Right kidney (tissue), 1 donor: ENCODE measurements around the gene NTN4.
"Not testable (repeated sequence)": the region's sequence is repeated elsewhere in the genome, so short reads cannot be mapped to it uniquely, and the experiment has no call there.

ENCODE experiments used
- DNase-seq: peaks from one replicate; pipeline ENCODE4 v3.0.0-alpha.2; 2016

NTN4 gene

GRCh38 chr12:95756362-95756761 is 34.2 kb downstream of the NTN4 start:
- no peak for DNase-seq

GRCh38 chr12:95755261-95755865 is 35.2 kb downstream of the NTN4 start:
- no peak for DNase-seq

- not testable (repeated sequence) for DNase-seq
Measured at GRCh38 chr12:95746062-95746461, 44.5 kb downstream of the NTN4 start.

GRCh38 chr12:95742586-95742985 is 48.0 kb downstream of the NTN4 start:
- no peak for DNase-seq

GRCh38 chr12:95741635-95742034 is 48.9 kb downstream of the NTN4 start:
- no peak for DNase-seq

- DNase-seq = no peak
Measured at GRCh38 chr12:95740751-95741150, 49.8 kb downstream of the NTN4 start.

GRCh38 chr12:95739561-95740313 is 50.8 kb downstream of the NTN4 start:
- no peak for DNase-seq

- no peak for DNase-seq
Measured at GRCh38 chr12:95738024-95738611, 52.4 kb downstream of the NTN4 start.

GRCh38 chr12:95736631-95737030 is 53.9 kb downstream of the NTN4 start:
- DNase-seq = no peak

- DNase-seq = not testable (repeated sequence)
Measured at GRCh38 chr12:95735728-95736127, 54.8 kb downstream of the NTN4 start.

GRCh38 chr12:95733141-95733825 is 57.3 kb downstream of the NTN4 start:
- DNase-seq = peak; percentile 15

- DNase-seq = no peak
Measured at GRCh38 chr12:95731519-95731958, 59.0 kb downstream of the NTN4 start.

GRCh38 chr12:95730457-95730856 is 60.1 kb downstream of the NTN4 start:
- no peak for DNase-seq

GRCh38 chr12:95726903-95727302 is 63.7 kb downstream of the NTN4 start:
- DNase-seq = no peak

GRCh38 chr12:95724767-95725166 is 65.8 kb downstream of the NTN4 start:
- DNase-seq = no peak

- DNase-seq = no peak
Measured at GRCh38 chr12:95723693-95724384, 66.7 kb downstream of the NTN4 start.

GRCh38 chr12:95721320-95721719 is 69.2 kb downstream of the NTN4 start:
- DNase-seq = no peak

- DNase-seq = no peak
Measured at GRCh38 chr12:95720146-95720545, 70.4 kb downstream of the NTN4 start.

GRCh38 chr12:95718772-95719171 is 71.8 kb downstream of the NTN4 start:
- DNase-seq = no peak

GRCh38 chr12:95718006-95718431 is 72.5 kb downstream of the NTN4 start:
- DNase-seq = no peak

- no peak for DNase-seq
Measured at GRCh38 chr12:95717316-95717928, 73.1 kb downstream of the NTN4 start.

- DNase-seq = no peak
Measured at GRCh38 chr12:95715177-95715576, 75.4 kb downstream of the NTN4 start.
